AG04450 (cell line): ENCODE data around the gene RPGR. TPM values are rescaled to one million over a fixed set of nuclear protein-coding genes. Genes with fewer than 3 reads are reported as not detected.
A peak's percentile ranks its signal among the peaks of the same experiment; 100 is the strongest.

ENCODE experiments used
- CTCF ChIA-PET: fragments of 300-600, 350-600 bp; formaldehyde crosslinking; extraction: SDS; loops from one replicate; lab custom pipeline; 2022; ENCODE audit warnings: antibody characterized with exemption, inconsistent platforms; lab: Charles Lee
- POLR2A ChIA-PET: fragments of 350-600 bp; formaldehyde crosslinking; extraction: SDS; loops from one replicate; lab custom pipeline; 2021; ENCODE audit warnings: antibody characterized with exemption, inconsistent platforms; lab: Yijun Ruan, JAX
- DNase-seq: peaks from one replicate; pipeline ENCODE4 v3.0.0-alpha.2; 2011; ENCODE audit warnings: low read depth, low spot score
- H3K27ac ChIP-seq: one replicate; pipeline ENCODE4 v1.5.1; 2012; ENCODE audit warnings: low read depth, low read length, control low read depth
- H3K27me3 ChIP-seq: one replicate; pipeline ENCODE4 v1.6.0; 2012; ENCODE audit warnings: low read length; ENCODE audit not compliant: control insufficient read depth, insufficient read depth
- H3K4me3 ChIP-seq: 2 replicates; pipeline ENCODE4 v1.5.1; 2011; ENCODE audit warnings: mild to moderate bottlenecking, low read depth, low read length, control low read depth
- H3K9me3 ChIP-seq: 2 replicates; pipeline ENCODE4 v1.5.1; 2012; ENCODE audit warnings: low read length; ENCODE audit not compliant: control insufficient read depth, insufficient read depth
- polyA minus RNA-seq: library from RNA; depleted of rRNA, polyadenylated mRNA; stranded (reverse); fragments of >200 nt; gene quantifications from 2 replicates; pipeline ENCODE4 v1.2.3, GENCODE V29; 2011; rRNA and poly(A)+ RNA removed
- polyA plus RNA-seq: library from polyadenylated mRNA; depleted of rRNA; stranded (reverse); fragments of >200 nt; gene quantifications from 2 replicates; pipeline ENCODE4 v1.2.3, GENCODE V29; 2011; rRNA removed
- TF ChIP-seq, protein P1 (sequence below): IDR thresholded peaks from 2 replicates; pipeline ENCODE4 v1.5.1; 2011; ENCODE audit warnings: low read depth, low read length, control low read depth, inconsistent platforms

The RPGR gene, protein sequence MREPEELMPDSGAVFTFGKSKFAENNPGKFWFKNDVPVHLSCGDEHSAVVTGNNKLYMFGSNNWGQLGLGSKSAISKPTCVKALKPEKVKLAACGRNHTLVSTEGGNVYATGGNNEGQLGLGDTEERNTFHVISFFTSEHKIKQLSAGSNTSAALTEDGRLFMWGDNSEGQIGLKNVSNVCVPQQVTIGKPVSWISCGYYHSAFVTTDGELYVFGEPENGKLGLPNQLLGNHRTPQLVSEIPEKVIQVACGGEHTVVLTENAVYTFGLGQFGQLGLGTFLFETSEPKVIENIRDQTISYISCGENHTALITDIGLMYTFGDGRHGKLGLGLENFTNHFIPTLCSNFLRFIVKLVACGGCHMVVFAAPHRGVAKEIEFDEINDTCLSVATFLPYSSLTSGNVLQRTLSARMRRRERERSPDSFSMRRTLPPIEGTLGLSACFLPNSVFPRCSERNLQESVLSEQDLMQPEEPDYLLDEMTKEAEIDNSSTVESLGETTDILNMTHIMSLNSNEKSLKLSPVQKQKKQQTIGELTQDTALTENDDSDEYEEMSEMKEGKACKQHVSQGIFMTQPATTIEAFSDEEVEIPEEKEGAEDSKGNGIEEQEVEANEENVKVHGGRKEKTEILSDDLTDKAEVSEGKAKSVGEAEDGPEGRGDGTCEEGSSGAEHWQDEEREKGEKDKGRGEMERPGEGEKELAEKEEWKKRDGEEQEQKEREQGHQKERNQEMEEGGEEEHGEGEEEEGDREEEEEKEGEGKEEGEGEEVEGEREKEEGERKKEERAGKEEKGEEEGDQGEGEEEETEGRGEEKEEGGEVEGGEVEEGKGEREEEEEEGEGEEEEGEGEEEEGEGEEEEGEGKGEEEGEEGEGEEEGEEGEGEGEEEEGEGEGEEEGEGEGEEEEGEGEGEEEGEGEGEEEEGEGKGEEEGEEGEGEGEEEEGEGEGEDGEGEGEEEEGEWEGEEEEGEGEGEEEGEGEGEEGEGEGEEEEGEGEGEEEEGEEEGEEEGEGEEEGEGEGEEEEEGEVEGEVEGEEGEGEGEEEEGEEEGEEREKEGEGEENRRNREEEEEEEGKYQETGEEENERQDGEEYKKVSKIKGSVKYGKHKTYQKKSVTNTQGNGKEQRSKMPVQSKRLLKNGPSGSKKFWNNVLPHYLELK
- polyA plus RNA-seq (1.3 and 2.0 TPM in 2 replicates), polyA minus RNA-seq (0.69 and 2.2 TPM in 2 replicates)

DNA sequence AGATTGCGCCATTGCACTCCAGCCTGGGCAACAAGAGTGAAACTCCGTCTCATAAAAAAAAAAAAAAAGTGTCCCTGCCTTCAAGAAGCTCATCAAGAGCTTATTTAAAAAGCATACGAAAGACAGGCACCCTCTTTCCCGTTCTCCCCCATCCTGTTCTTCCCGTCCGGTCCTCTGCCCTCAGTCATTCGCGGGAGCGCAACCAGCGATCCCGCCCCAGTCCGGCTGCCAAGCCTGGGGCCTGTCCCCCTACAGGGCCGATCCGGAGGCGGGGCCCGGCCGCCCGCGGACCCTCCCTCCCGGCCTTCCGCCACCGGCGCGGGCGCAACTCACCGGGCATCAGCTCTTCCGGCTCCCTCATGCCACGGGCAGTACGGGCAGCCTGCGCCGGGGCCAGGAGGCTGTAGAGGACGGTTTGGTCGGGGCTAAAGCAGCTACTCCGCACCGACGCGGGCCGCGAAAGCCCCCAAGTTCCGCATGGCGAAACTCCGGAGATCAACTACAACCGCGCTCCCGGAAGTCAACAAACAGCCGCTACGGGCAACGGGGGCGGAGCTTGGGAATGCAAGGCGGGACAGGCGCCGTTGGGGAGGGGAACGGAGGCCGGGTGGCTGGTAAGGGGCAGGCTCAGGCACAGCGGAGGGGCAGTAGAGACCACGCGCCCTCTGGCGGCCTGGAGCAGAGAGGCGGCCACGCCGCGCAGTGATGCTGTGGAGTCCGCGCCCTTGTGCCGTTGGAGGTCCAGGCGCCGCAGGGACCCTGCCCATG lies at the start of gene RPGR:
Gene RPGR, minus strand, starts transcription at position 503 of the 768 bp plus-strand sequence. Its CDS starts 142 bp downstream, at position 361.
- POLR2A ChIA-PET: interaction anchor here (0.6 to 1.2 kb wide), 4 partner anchors 8 to 161 kb away, joined by 3 to 4 read pairs (median 4); no protein-coding TSS in a partner anchor

DNA sequence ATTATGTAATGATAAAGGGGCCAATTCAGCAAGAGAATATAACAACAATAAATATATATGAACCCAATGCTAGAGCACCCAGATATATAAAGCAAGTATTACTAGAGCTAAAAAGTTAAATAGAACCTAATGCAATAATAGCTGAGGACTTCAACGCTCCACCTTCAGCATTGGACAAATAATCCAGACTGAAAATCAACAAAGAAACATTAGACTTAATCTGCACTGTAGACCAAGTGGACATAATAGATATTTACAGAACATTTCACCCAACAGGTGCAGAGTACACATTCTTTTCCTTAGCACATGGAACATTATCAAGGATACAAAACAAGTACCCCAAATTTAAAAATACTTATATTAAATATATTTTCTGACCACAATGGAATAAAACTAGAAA lies 49.4 kb upstream of the RPGR start:
- ChIA-PET POLR2A (no interaction called here), CTCF (no interaction called here)
- no peaks in the 10 kb centered on the region for H3K27me3 ChIP-seq
- TF ChIP-seq, protein P1, sequence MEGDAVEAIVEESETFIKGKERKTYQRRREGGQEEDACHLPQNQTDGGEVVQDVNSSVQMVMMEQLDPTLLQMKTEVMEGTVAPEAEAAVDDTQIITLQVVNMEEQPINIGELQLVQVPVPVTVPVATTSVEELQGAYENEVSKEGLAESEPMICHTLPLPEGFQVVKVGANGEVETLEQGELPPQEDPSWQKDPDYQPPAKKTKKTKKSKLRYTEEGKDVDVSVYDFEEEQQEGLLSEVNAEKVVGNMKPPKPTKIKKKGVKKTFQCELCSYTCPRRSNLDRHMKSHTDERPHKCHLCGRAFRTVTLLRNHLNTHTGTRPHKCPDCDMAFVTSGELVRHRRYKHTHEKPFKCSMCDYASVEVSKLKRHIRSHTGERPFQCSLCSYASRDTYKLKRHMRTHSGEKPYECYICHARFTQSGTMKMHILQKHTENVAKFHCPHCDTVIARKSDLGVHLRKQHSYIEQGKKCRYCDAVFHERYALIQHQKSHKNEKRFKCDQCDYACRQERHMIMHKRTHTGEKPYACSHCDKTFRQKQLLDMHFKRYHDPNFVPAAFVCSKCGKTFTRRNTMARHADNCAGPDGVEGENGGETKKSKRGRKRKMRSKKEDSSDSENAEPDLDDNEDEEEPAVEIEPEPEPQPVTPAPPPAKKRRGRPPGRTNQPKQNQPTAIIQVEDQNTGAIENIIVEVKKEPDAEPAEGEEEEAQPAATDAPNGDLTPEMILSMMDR: no peak
- no peak for DNase-seq
- no peak overlapping the region for H3K27ac ChIP-seq
- no peaks in the 10 kb centered on the region for H3K9me3 ChIP-seq
- no peak overlapping the region for H3K4me3 ChIP-seq

More for the DNA sequence above, at the start of gene RPGR:
- Histone ChIP-seq H3K9me3 (no peaks in the 10 kb centered on the region), H3K27ac (peak within 1 kb of the TSS; percentile 87), H3K27me3 (no peaks in the 10 kb centered on the region), H3K4me3 (peak within 1 kb of the TSS; percentile 74)
- TF ChIP-seq, protein P1: peak; percentile 77
- CTCF ChIA-PET: interaction anchor here (0.6 to 2.3 kb wide), 35 partner anchors 9 to 892 kb away, joined by 3 to 20 read pairs (median 4); partner anchors contain the start of gene SRPX
- peak; percentile 70 for DNase-seq

DNA sequence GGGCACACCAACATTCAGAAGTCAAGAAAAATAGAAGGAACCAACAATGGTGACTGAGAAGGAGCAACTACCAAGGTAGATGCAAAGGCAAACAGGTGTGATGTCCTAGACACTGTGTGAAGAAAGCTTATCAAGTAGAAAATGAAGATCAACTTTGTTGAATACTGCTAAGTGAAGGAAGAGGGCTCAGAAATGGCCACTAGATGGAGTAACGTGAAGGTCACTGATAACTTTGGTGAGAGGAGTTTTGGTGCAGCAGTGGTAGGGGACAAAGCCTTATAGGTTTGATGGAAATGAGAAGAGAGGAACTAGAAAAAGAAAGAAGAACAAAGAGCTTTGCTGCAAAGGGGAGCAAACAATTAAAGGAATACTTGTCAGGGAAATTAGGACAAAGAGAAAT lies 48.6 kb upstream of the RPGR start:
- CTCF ChIA-PET: no interaction called here
- DNase-seq: no peak
- TF ChIP-seq, protein P1: peak; percentile 51
- H3K27ac ChIP-seq: no peak overlapping the region
- POLR2A ChIA-PET: no interaction called here
- no peaks in the 10 kb centered on the region for H3K27me3 ChIP-seq
- no peaks in the 10 kb centered on the region for H3K9me3 ChIP-seq
- no peak overlapping the region for H3K4me3 ChIP-seq

DNA sequence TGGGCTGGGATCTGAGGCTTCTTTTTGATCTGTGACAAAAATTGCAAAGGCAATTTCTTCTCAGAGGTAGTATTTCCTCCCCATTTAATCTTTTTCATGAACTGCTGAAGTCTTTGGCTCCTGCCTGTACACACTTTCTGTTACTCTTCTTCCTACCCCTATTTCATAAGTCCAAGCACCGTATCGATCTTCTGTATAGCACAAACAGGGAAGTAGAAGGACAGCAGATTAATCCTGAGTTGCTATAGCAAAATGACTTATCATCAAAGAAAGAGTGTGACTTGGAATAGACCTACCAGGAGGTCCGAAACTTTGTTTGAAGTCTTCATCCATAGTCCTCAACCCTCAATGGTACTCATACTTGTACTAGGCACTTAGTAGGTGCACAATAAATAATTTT lies 47.1 kb upstream of the RPGR start:
- CTCF ChIA-PET: no interaction called here
- no peaks in the 10 kb centered on the region for H3K27me3 ChIP-seq
- POLR2A ChIA-PET: no interaction called here
- no peak overlapping the region for H3K4me3 ChIP-seq
- H3K27ac ChIP-seq: no peak overlapping the region
- TF ChIP-seq, protein P1: no peak
- no peaks in the 10 kb centered on the region for H3K9me3 ChIP-seq
- DNase-seq: no peak
